Trophoblast cell (in vitro differentiated cells and primary cell): ENCODE results near the gene ABCG2.
A peak's percentile ranks its signal among the peaks of the same experiment; 100 is the strongest.

Experiments
- DNase-seq, 2 donors: peaks; one replicate each; pipeline ENCODE4 v3.0.0-alpha.2; 2016
- H2AFZ ChIP-seq: 2 replicates; pipeline ENCODE4 v1.6.1; 2013; ENCODE audit warnings: low read length, moderate library complexity, mild to moderate bottlenecking; ENCODE audit not compliant: insufficient read depth, poor library complexity
- H2AK5ac ChIP-seq: 2 replicates; pipeline ENCODE4 v1.6.1; 2013; ENCODE audit warnings: mild to moderate bottlenecking, low read length
- H2BK120ac ChIP-seq: 2 replicates; pipeline ENCODE4 v1.6.1; 2013; ENCODE audit warnings: low read length, mild to moderate bottlenecking, moderate library complexity; ENCODE audit not compliant: insufficient read depth, poor library complexity
- H2BK12ac ChIP-seq: 2 replicates; pipeline ENCODE4 v1.6.1; 2013; ENCODE audit warnings: mild to moderate bottlenecking, low read length, moderate library complexity
- H2BK5ac ChIP-seq: 2 replicates; pipeline ENCODE4 v1.6.1; 2013; ENCODE audit warnings: low read length, low read depth, moderate library complexity, mild to moderate bottlenecking; ENCODE audit not compliant: poor library complexity
- H3K14ac ChIP-seq: 2 replicates; pipeline ENCODE4 v1.6.1; 2013; ENCODE audit warnings: mild to moderate bottlenecking, low read length
- H3K18ac ChIP-seq: 2 replicates; pipeline ENCODE4 v1.6.1; 2013; ENCODE audit warnings: mild to moderate bottlenecking, low read length
- H3K23ac ChIP-seq: 2 replicates; pipeline ENCODE4 v1.6.1; 2013; ENCODE audit warnings: low read length
- H3K27ac ChIP-seq: 2 replicates; pipeline ENCODE4 v1.5.1; 2013; ENCODE audit warnings: low read depth, mild to moderate bottlenecking, inconsistent platforms, low read length, moderate library complexity
- H3K27me3 ChIP-seq: 2 replicates; pipeline ENCODE4 v1.6.1; 2013; ENCODE audit warnings: inconsistent platforms, mild to moderate bottlenecking, low read length, moderate library complexity; ENCODE audit not compliant: insufficient read depth
- H3K36me3 ChIP-seq, 2 experiments: 1 replicate in 1 of 2; 2 replicates in 1 of 2; pipeline ENCODE4 v1.6.1; 2013; ENCODE audit warnings: low read length in 2 of 2, mild to moderate bottlenecking in 2 of 2, moderate library complexity in 1 of 2; ENCODE audit not compliant: insufficient read depth in 2 of 2, control insufficient read depth in 1 of 2
- H3K4ac ChIP-seq: 2 replicates; pipeline ENCODE4 v1.6.1; 2013; ENCODE audit warnings: low read depth, mild to moderate bottlenecking, low read length, moderate library complexity
- H3K4me1 ChIP-seq, 2 experiments: 1 replicate in 1 of 2; 2 replicates in 1 of 2; pipeline ENCODE4 v1.6.1; 2013; ENCODE audit warnings: low read length in 2 of 2, mild to moderate bottlenecking in 2 of 2, moderate library complexity in 1 of 2; ENCODE audit not compliant: insufficient read depth in 2 of 2, control insufficient read depth in 1 of 2
- H3K4me2 ChIP-seq: 2 replicates; pipeline ENCODE4 v1.6.1; 2013; ENCODE audit warnings: inconsistent platforms, mild to moderate bottlenecking, low read length, moderate library complexity
- H3K4me3 ChIP-seq: 2 replicates; pipeline ENCODE4 v1.5.1; 2013; ENCODE audit warnings: mild to moderate bottlenecking, low read depth, low read length, inconsistent platforms
- H3K79me1 ChIP-seq: one replicate; pipeline ENCODE4 v1.6.1; 2013; ENCODE audit warnings: low read length
- H3K79me2 ChIP-seq: 2 replicates; pipeline ENCODE4 v1.6.1; 2013; ENCODE audit warnings: low read length, mild to moderate bottlenecking; ENCODE audit not compliant: control insufficient read depth, insufficient read depth, poor library complexity
- H3K9ac ChIP-seq: 2 replicates; pipeline ENCODE4 v1.6.1; 2013; ENCODE audit warnings: mild to moderate bottlenecking, low read length
- H3K9me3 ChIP-seq: 2 replicates; pipeline ENCODE4 v1.6.1; 2013; ENCODE audit warnings: low read depth, mild to moderate bottlenecking, control low read depth, inconsistent platforms, low read length; ENCODE audit not compliant: insufficient read depth
- H4K12ac ChIP-seq: 2 replicates; pipeline ENCODE4 v1.6.1; 2013; ENCODE audit warnings: low read depth, mild to moderate bottlenecking, low read length, moderate library complexity
- H4K8ac ChIP-seq: 2 replicates; pipeline ENCODE4 v1.6.1; 2013; ENCODE audit warnings: low read depth, mild to moderate bottlenecking, low read length, moderate library complexity
- H4K91ac ChIP-seq: one replicate; pipeline ENCODE4 v1.6.1; 2013; ENCODE audit warnings: low read depth, mild to moderate bottlenecking, low read length, moderate library complexity
- WGBS: extraction: QIAGEN DNeasy Blood & Tissue Kit; methylation state at CpG from one replicate; pipeline ENCODE4 v1.1.7; 2013; ENCODE audit warnings: missing lambda C conversion rate; ENCODE audit not compliant: insufficient read length, insufficient coverage; ENCODE audit errors: extremely low coverage; 5-methylcytosine and 5-hydroxymethylcytosine counted together

ABCG2 gene

GRCh38 chr4:88075336-88075735 lies 83.1 kb downstream of the ABCG2 start:
- peaks cover 23 to 27% of the 10 kb centered on the region in 2 experiments for H3K36me3 ChIP-seq
- H3K9me3 ChIP-seq, result no peaks in the 10 kb centered on the region
- H2AK5ac ChIP-seq, result no peak overlapping the region
- peak overlapping the region; percentile 26 for H3K9ac ChIP-seq
- WGBS, result no CpG with 5 or more reads among the region's 9 CpGs
- peak in 1 of 2 donors; percentile 42 for DNase-seq
- H3K79me1 ChIP-seq, result no peaks in the 10 kb centered on the region
- H2BK12ac ChIP-seq, result no peak overlapping the region
- no peak overlapping the region for H4K91ac ChIP-seq
- H2BK120ac ChIP-seq, result no peak overlapping the region
- H3K27ac ChIP-seq, result no peak overlapping the region
- H3K4me1 ChIP-seq, result peaks cover 0 to 8% of the 10 kb centered on the region in 2 experiments
- H2AFZ ChIP-seq, result no peak overlapping the region
- H3K4me3 ChIP-seq, result no peak overlapping the region
- H3K14ac ChIP-seq, result no peak overlapping the region
- H3K18ac ChIP-seq, result no peak overlapping the region
- H3K27me3 ChIP-seq, result no peaks in the 10 kb centered on the region
- no peak overlapping the region for H4K12ac ChIP-seq
- no peak overlapping the region for H2BK5ac ChIP-seq
- H3K4me2 ChIP-seq, result no peak overlapping the region
- H3K79me2 ChIP-seq, result no peaks in the 10 kb centered on the region
- no peak overlapping the region for H3K4ac ChIP-seq
- H3K23ac ChIP-seq, result no peak overlapping the region
- no peak overlapping the region for H4K8ac ChIP-seq

DNA sequence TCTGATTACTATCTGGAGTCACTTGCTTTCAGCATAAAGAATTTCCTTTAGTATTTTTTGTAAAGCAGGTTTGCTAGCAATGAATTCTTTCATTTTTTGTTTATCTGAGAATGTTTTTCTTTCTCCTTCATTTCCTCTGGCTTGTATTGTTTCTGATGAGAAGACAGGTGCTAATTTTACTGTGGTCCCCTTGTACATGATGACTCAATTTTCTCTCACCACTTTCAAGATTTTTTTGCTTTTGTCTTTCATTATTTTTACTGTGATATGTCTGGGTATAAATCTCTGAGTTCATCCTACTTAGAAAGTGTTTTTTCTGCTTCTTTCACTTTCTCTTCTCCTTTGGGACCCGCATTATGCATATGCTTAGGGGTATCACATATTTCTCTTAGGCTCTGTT lies 88.4 kb downstream of the ABCG2 start:
- no CpG with 5 or more reads among the region's 1 CpG for WGBS
- H3K9me3 ChIP-seq, result no peaks in the 10 kb centered on the region
- H3K14ac ChIP-seq, result no peak overlapping the region
- H2AFZ ChIP-seq, result no peak overlapping the region
- no peak overlapping the region for H2BK120ac ChIP-seq
- H3K4me3 ChIP-seq, result no peak overlapping the region
- H3K36me3 ChIP-seq, result peaks cover 32% of the 10 kb centered on the region in 2 experiments
- no peak overlapping the region for H2AK5ac ChIP-seq
- H3K23ac ChIP-seq, result no peak overlapping the region
- H3K4me1 ChIP-seq, result no peaks in the 10 kb centered on the region
- no peak overlapping the region for H2BK12ac ChIP-seq
- no peak overlapping the region for H4K8ac ChIP-seq
- H4K91ac ChIP-seq, result no peak overlapping the region
- no peaks in the 10 kb centered on the region for H3K79me1 ChIP-seq
- no peak overlapping the region for H3K9ac ChIP-seq
- no peak overlapping the region for H3K18ac ChIP-seq
- no peak overlapping the region for H2BK5ac ChIP-seq
- no peaks in the 10 kb centered on the region for H3K27me3 ChIP-seq
- no peak overlapping the region for H3K4me2 ChIP-seq
- no peak overlapping the region for H3K27ac ChIP-seq
- H3K79me2 ChIP-seq, result no peaks in the 10 kb centered on the region
- peak in 1 of 2 donors; percentile 19 for DNase-seq
- H4K12ac ChIP-seq, result no peak overlapping the region
- no peak overlapping the region for H3K4ac ChIP-seq

GRCh38 chr4:88064410-88064809 lies 94.0 kb downstream of the ABCG2 start:
- no peak overlapping the region for H2BK12ac ChIP-seq
- H3K27ac ChIP-seq, result no peak overlapping the region
- DNase-seq, result no peak
- peaks cover 0 to 2% of the 10 kb centered on the region in 2 experiments for H3K4me1 ChIP-seq
- H3K79me1 ChIP-seq, result no peaks in the 10 kb centered on the region
- no peaks in the 10 kb centered on the region for H3K79me2 ChIP-seq
- H3K27me3 ChIP-seq, result no peaks in the 10 kb centered on the region
- peaks cover 16 to 18% of the 10 kb centered on the region in 2 experiments for H3K36me3 ChIP-seq
- no peak overlapping the region for H4K8ac ChIP-seq
- H3K9me3 ChIP-seq, result no peaks in the 10 kb centered on the region
- no CpG with 5 or more reads among the region's 6 CpGs for WGBS
- no peak overlapping the region for H4K91ac ChIP-seq
- H3K18ac ChIP-seq, result no peak overlapping the region
- H3K4me3 ChIP-seq, result no peak overlapping the region
- no peak overlapping the region for H3K9ac ChIP-seq
- H2AK5ac ChIP-seq, result no peak overlapping the region
- H2BK5ac ChIP-seq, result no peak overlapping the region
- no peak overlapping the region for H2BK120ac ChIP-seq
- no peak overlapping the region for H2AFZ ChIP-seq
- H3K4me2 ChIP-seq, result no peak overlapping the region
- no peak overlapping the region for H4K12ac ChIP-seq
- no peak overlapping the region for H3K14ac ChIP-seq
- no peak overlapping the region for H3K4ac ChIP-seq
- no peak overlapping the region for H3K23ac ChIP-seq

DNA sequence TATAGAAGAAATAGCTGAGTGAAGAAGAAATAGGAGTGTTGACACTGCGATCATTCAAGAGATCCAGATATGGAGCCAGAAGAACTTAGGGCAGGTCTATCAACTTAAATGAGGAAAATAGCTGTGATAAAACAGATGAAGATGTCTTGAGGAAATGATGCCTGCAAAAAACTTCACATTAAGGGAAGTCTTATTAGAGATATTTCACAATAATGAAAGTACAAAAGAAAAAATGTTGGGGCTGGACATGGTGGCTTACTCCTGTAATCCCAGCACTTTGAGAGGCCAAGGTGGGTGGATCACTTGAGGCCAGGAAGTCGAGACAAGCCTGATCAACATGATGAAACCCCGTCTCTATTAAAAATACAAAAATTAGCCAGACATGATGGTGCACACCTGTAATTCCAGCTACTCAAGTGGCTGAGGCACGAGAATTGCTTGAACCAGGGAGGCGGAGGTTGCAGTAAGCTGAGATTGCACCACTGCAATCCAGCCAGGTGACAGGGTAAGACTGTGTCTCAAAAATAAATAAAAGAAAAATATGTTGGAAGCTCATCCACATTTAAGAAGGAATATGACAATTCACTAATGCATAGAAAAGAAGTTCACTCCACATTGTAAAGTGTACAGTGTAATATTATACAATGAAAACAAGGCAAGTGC lies 94.7 kb downstream of the ABCG2 start:
- Histone ChIP-seq H2BK5ac (no peak overlapping the region), H3K9me3 (no peaks in the 10 kb centered on the region), H3K79me1 (no peaks in the 10 kb centered on the region), H2BK12ac (no peak overlapping the region), H2AK5ac (no peak overlapping the region), H3K14ac (no peak overlapping the region), H3K36me3 (peaks cover 17 to 18% of the 10 kb centered on the region in 2 experiments), H3K4me3 (no peak overlapping the region), H3K23ac (no peak overlapping the region), H3K18ac (no peak overlapping the region), H3K4me1 (peaks cover 0 to 2% of the 10 kb centered on the region in 2 experiments), H4K12ac (no peak overlapping the region), H3K27me3 (no peaks in the 10 kb centered on the region), H4K91ac (no peak overlapping the region), H3K4ac (no peak overlapping the region), H3K79me2 (no peaks in the 10 kb centered on the region), H2AFZ (no peak overlapping the region), H3K4me2 (no peak overlapping the region), H3K27ac (no peak overlapping the region), H4K8ac (no peak overlapping the region), H2BK120ac (no peak overlapping the region), H3K9ac (no peak overlapping the region)
- WGBS, result no CpG with 5 or more reads among the region's 5 CpGs
- DNase-seq, result no peak
